Activated gamma-delta T cell treated with Interleukin-2 at 50 U/mL for 16 hours (primary cell): Measurements from ENCODE around the gene CYTH4.

Experiments used
- DNase-seq: peaks from one replicate; pipeline ENCODE4 v3.0.0-alpha.2; 2020

CYTH4 gene

GRCh38 chr22:37331856-37332536 lies 49.7 kb downstream of the CYTH4 start:
- DNase-seq = no peak

GRCh38 chr22:37333724-37334460 lies 51.6 kb downstream of the CYTH4 start:
- no peak for DNase-seq

- DNase-seq = no peak
These were observed 52.2 kb downstream of the CYTH4 start for GRCh38 chr22:37334461-37334858.

- no peak for DNase-seq
These were observed 52.8 kb downstream of the CYTH4 start for GRCh38 chr22:37334859-37335805.

GRCh38 chr22:37335806-37336199 lies 53.5 kb downstream of the CYTH4 start:
- DNase-seq = no peak

GRCh38 chr22:37336579-37336978 lies 54.3 kb downstream of the CYTH4 start:
- no peak for DNase-seq

GRCh38 chr22:37337204-37337943 lies 55.1 kb downstream of the CYTH4 start:
- no peak for DNase-seq

- DNase-seq = no peak
These were observed 56.4 kb downstream of the CYTH4 start for GRCh38 chr22:37338539-37339246.

- DNase-seq = no peak
These were observed 58.3 kb downstream of the CYTH4 start for GRCh38 chr22:37340331-37341262.

- DNase-seq = no peak
These were observed 59.8 kb downstream of the CYTH4 start for GRCh38 chr22:37342065-37342464.

- DNase-seq = no peak
These were observed 61.0 kb downstream of the CYTH4 start for GRCh38 chr22:37343348-37343747.

- no peak for DNase-seq
These were observed 61.8 kb downstream of the CYTH4 start for GRCh38 chr22:37343863-37344734.

- DNase-seq = no peak
These were observed 62.6 kb downstream of the CYTH4 start for GRCh38 chr22:37344735-37345449.

GRCh38 chr22:37345863-37346504 lies 63.7 kb downstream of the CYTH4 start:
- DNase-seq = no peak

- DNase-seq = no peak
These were observed 64.2 kb downstream of the CYTH4 start for GRCh38 chr22:37346505-37346895.

- DNase-seq = no peak
These were observed 66.9 kb downstream of the CYTH4 start for GRCh38 chr22:37349043-37349814.

GRCh38 chr22:37351232-37351631 lies 68.9 kb downstream of the CYTH4 start:
- DNase-seq = no peak

- no peak for DNase-seq
These were observed 70.2 kb downstream of the CYTH4 start for GRCh38 chr22:37352481-37352880.
